Activated CD4-positive, alpha-beta T cell treated with anti-CD3 and anti-CD28 coated beads, Interleukin-2, amount 50 U/mL, for 48 hours (primary cell): ENCODE measurements around the gene RHBDD2.
"Not testable (repeated sequence)": the region's sequence is repeated elsewhere in the genome, so short reads cannot be mapped to it uniquely, and the experiment has no call there.

Experiments used
- DNase-seq, 2 experiments: peaks; one replicate each; pipeline ENCODE4 v3.0.0-alpha.2; 2020

Gene RHBDD2

DNA sequence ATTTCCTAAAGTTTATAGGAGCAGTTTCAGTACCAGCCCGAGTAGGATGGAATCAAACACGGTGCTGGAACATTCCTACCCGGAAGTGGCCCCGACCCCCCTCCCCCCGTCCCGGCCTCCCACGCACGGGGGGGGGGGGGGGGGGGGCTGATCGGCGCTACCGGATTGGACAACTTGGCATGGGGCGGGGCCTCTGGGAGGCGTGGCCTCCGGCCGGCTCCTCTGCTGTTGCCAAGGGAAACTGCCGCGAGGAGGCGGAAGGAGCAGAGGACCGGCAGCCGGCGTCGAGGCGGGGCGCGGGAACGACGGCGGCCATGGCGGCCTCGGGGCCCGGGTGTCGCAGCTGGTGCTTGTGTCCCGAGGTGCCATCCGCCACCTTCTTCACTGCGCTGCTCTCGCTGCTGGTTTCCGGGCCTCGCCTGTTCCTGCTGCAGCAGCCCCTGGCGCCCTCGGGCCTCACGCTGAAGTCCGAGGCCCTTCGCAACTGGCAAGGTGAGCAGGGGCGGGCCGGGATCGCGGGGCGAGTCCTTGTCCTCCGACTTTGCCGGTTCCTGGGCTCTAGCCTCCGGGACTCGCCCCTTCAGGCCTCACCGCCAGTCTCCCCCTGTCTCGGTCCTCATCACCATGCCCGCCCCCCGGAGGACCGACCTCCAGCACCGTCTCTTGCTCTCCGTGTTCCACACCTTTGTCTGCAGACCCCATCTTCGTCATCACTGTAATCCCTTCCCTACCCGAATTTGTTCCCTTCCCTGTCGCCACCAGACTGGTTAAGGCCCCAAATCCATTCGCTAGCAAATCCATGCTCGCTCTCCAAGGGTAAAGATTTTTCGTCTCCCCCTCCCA is at the start of gene RHBDD2:
Gene RHBDD2 (plus strand): TSS at position 266 of the 843 bp plus-strand sequence. CDS start 49 bp downstream, at position 315.
- DNase-seq: peak; percentile 98

DNA sequence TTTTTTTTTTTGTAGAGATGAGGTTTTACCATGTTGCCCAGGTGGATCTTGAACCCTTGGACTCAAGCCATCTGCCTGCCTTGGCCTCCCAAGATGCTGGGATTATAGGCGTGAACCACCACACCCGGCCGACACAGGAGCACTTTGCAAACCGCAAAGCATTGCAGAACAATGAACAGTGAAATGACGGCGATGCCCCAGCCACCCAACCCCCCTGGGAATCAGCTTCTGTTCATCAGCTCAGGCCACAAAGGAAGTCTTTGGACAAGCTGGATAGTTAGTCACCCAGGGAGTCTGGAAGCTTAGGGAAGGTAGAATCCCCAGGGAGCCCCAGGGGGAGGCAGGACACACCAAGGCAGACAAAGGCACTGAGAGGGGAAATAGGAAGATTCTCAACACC is 49.2 kb upstream of the RHBDD2 start:
- DNase-seq: not testable (repeated sequence)

DNA sequence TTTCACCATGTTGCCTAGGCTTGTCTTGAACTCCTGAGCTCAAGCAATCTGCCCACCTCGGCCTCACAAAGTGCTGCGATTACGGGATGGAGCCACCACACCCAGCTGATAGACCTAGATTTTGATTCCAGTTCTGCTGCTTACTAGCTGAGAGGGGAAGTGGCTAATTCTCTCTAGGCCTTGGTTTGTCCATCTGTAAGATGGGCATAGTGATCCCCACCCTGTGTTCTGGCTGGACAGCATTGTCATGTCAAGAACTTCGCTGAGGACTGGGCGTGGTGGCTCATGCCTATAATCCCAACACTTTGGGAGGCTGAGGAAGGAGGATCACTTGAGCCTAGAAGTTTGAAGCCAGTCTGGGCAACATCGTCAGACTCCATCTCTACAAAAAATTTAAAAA is 47.9 kb upstream of the RHBDD2 start:
- DNase-seq: no peak

DNA sequence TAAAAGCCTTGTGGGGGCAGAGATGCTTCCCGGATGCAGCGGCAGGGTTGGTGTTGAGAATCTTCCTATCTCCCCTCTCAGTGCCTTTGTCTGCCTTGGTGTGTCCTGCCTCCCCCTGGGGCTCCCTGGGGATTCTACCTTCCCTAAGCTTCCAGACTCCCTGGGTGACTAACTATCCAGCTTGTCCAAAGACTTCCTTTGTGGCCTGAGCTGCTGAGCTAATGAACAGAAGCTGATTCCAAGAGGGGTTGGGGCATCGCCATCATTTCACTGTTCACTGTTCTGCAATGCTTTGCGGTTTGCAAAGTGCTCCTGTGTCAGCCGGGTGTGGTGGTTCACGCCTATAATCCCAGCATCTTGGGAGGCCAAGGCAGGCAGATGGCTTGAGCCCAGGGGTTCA is 45.2 kb upstream of the RHBDD2 start:
- not testable (repeated sequence) for DNase-seq

DNA sequence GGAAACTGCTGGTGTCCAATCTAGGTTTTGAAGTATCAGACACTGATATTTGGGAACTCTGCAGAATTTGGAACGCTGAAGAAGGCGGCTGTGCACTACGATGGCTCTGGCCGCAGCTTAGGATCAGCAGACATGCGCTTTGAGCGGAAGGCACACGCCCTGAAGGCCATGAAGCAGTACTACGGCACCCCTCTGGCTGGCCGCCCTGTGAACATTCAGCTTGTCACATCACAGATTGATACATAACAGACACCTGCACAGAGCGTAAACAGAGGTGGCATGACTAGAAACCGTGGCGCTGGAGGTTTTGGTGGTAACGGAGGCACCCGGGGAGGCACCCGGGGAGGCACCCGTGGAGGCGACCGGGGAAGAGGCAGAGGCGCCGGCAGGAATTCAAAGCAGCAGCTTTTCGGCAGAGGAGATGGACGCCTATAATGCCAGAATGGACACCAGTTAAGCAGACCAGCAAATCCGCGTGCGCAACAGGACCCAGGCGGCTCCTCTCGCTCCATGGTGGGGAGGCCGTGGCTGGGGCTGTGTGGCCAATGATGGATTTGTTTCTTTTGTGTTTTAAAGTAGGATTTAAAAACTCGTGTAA is 43.0 kb upstream of the RHBDD2 start:
- no peak for DNase-seq

DNA sequence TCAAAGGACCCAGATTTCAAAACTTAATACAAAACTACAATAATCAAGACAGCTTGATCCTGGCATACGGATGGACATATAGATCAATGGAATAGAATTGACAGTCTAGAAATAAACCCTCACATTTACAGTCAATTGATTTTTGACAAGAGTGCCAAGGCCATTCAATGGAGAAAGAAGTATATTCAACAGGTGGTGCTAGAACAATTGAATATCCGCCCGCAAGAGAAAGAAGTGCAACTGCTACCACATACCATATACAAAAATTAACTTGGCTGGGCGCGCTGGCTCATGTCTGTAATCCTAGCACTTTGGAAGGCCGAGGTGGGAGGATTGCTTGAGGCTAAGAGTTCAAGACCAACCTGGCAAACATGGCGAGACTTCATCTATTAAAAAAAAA is 42.0 kb upstream of the RHBDD2 start:
- DNase-seq: no peak

DNA sequence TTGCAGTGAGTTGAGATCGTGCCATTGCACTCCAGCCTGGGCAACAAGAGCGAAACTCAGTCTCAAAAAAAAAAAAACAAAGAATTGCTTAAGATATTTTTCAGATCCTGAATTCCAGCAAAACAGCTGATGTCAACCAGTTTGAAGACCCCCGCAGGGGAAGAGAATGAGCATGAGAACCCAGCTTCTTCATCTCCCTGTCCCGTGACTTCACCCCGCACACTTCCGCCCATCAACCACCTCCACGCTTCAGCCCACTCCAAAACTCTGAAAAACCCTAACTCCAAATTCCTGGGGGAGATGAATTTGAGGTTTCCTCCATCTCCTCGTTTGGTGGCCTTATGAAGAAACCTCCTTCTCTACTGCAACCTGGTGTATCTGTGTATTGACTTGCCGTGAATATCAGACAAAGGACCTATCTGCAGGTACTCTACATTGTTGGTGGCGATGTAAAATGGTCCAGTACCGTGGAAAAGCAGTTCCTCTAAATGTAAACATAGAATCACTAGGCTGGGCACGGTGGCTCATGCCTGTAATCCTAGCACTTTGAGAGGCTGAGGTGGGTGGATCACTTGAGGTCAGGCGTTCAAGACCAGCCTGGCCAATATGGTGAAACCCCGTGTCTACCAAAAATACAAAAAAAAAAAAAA is 40.4 kb upstream of the RHBDD2 start:
- DNase-seq: not testable (repeated sequence)

DNA sequence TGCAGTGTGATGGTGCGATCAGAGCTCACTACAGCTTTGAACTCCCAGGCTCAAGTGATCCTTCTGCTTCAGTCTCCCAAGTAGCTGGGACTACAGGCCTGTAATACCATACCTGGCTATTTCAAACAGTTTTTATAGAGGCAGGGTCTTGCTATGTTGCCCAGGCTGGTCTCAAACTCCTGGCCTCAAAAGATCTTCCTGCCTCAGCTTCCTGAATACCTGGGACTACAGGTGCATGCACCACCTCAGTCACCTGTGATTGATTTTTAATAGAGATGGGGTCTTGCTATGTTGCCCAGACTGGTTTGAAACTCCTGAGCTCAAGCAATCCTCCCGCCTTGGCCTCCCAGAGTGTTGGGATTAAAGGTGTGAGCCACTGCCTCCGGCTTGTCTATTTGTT is 38.8 kb upstream of the RHBDD2 start:
- DNase-seq: no peak

DNA sequence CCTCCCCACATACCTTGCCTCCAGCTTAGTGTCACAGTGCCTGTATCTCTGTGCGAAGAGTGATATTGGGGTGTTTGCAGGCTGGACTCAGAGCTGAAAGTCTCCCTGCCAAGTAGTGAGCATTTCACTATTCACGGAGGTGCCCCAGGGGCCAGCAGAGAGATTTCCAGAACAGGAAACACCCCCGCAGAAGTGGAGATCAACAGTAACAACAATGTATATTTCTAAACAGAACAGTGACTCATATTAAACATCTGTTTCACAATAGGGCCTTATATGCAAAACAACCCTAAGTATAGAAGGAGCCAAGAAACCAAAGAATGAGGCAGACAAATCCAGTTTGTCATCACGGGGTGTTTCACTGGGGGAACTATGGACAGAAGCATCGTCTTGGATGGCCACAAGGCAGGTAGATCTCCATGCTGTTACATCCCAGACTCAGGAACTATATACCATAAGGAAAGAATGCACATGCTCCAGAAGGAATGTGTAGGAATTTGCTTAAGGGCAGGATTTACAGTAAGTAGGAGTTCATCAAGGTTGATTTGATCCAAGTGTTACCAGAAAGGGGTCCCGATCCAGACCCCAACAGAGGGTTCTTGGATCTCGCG is 35.9 kb upstream of the RHBDD2 start:
- DNase-seq: peak; percentile 48 to 61

DNA sequence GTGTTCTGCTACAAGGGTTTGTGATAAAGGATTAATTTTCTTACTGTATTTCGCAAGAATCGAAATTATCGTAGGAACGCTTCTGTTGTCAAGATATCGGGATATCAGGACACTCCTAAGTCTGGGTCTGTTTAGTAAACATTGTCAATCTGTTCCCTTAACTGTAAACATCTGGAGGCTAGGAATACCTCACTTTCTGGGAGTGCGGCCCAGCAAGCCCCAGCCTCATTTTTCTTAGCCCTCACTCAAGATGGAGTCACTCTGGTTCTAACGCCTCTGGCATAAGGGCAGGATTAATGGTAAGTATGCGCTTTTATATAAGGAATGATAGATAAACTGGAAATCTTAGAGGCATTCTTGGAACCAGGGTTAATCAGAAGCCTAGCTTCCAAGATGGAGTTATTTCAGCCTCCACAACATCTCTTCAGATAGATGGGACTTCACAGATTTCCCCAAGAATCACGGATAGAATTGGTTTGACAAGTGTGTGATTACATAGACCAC is 35.2 kb upstream of the RHBDD2 start:
- no peak for DNase-seq

DNA sequence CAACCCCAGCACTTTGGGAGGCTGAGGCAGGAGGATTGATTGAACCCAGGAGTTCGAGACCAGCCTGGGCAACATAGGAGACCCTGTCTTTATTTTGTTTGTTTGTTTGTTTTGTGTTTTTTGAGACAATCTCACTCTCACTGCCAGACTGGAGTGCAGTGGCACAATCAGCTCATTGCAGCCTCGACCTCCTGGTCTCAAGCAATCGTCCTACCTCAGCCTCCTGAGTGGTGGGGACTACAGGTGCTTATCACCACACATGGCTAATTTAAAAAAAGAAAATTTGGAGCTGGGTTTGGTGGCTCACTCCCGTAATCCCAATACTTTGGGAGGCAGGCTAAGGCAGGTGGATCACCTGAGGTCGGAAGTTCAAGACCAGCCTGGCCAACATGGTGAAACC is 34.7 kb upstream of the RHBDD2 start:
- no peak for DNase-seq

DNA sequence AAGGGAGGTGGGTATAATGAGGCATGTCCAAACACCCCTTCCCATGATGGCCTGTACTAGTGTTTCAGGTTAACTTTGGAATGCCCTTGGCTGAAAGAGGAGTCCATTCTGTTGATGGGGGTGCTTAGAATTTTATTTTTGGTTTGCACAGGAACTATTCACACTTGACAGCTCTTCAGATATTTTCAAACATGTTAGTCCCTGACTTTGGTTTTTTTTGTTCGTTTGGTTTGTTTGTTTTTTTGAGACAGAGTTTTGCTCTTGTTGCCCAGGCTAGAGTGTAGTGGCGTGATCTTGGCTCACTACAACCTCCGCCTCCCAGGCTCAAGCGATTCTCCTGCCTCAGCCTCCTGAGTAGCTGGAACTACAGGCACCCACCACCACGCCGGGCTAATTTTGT is 33.7 kb upstream of the RHBDD2 start:
- not testable (repeated sequence) for DNase-seq

DNA sequence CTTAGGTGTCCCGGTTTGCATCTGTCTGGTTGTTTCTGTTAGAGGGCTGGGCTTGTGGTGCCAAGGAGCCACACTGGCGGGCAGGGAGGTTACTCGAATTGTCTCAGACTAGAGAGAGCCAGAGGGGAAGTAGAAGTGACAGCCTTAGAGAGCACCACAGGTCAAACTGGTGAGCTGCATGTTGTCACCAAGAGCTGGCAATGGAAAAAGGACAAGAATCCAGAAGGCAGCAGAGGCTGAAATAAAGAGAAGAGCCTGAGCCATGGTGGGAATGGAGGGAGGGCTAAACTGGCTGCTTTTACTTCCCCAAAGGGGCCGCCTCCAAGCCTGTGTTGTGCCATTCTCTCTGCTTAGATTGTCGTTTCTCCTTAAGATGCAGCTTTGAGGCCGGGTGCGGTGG is 31.1 kb upstream of the RHBDD2 start:
- no peak for DNase-seq

DNA sequence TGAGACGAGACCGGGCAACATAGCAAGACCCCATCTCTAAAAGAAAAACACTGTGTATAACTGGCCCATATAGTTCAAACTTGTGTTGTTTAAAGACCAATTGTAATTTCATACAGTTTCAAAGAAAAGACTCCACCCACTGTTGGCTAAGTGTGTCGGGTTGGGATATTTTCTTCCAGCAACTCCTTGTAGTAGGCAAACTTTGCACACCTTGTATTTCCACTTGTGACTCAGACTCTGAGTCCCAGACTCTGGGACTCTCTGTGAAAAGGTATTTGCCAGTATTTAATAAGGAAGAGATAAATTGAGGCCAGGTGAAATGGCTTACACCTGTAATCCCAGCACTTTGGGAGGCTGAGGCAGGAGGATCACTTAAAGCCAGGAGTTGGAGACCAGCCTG is 29.3 kb upstream of the RHBDD2 start:
- DNase-seq: no peak

DNA sequence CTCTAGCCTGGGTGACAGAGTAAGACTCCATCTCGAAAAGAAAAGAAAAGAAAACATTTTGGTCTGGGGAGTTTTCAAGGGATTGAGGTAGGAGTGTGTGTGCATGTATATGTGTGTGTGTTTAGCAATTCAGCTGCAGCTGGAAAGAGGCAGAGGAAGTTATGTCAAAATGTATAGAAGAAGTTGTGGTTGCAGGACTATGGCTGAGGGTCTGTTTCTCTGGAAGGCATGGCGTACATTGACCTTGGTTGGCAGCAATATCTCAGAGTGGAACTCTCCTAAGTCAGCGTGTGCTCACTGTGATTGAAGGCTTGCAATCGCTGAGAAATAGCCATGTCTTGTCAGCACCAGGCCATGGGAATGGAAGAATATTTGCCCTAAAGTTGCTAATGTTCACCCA is 28.6 kb upstream of the RHBDD2 start:
- DNase-seq: no peak

DNA sequence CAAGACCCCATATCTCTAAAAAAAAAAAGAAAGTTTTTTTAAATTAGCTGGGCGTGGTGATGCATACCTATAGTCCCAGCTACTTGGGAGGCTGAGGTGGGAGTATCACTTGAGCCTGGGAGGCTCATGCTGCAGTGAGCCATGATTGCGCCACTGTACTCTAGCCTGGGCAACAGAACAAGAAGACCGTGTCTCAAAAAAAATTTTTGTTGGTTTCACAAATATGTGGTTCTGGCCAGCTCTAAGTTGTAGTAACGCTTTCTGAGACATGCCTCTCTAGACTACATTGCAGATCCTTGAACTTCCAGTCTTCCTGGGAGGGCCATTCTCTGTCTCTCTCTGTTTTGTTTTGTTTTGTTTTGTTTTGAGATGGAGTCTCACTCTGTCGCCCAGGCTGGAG is 24.6 kb upstream of the RHBDD2 start:
- DNase-seq: no peak

DNA sequence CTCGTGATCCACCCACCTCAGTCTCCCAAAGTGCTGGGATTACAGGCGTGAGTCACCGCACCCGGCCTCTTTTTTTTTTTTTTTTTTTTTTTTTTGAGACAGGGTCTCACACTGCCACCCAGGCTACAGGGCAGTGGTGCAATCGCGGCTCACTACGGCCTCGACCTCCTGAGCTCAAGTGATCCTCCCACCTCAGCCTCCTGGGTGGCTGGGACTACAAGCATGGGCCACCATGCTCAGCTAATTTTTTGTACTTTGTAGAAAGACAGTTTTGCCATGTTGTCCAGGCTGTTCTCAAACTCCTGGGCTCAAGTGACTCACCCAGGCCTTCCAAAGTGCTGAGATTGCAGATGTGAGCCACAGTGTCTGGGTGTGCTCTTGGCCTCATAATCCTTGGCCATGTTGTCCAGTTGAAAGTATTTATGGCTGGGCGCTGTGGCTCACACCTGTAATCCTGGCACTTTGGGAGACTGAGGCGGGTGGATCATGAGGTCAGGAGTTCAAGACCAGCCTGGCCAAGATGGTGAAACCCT is 24.0 kb upstream of the RHBDD2 start:
- not testable (repeated sequence) for DNase-seq

DNA sequence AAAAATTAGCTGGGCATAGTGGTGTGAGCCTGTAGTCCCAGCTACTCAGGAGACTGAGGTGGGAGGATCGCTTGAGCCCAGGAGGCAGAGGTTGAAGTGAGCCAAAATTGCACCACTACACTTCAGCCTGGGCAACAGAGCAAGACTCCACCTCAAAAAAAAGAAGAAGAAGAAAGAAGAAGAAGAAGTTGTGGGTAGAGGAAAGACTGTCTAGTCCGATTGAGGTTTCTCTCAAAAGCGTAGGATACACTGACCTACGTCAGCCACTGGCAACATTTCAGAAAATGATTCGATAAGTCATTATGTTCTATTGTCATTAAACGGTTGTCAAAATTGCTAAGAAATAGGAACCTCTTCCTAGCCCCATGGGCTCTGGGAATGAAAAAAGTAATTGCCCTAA is 22.3 kb upstream of the RHBDD2 start:
- DNase-seq: no peak

DNA sequence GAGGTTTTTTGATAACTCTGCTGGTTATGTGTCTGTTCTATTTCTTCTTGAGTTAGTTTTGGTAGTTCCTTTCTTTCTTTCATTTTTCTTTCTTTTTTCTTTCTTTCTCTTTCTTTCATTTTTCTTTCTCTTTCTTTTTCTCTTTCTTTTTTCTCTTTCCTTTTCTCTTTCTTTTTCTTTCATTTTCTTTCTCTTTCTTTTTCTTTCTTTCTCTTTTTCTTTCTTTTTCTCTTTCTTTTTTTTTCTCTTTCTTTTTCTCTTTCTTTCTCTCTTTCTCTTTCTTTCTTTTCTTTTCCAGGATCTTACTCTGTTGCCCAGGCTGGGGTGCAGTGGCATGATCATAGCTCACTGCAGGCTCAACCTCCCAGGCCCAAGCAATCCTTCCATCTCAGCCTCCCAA is 20.4 kb upstream of the RHBDD2 start:
- no peak for DNase-seq

DNA sequence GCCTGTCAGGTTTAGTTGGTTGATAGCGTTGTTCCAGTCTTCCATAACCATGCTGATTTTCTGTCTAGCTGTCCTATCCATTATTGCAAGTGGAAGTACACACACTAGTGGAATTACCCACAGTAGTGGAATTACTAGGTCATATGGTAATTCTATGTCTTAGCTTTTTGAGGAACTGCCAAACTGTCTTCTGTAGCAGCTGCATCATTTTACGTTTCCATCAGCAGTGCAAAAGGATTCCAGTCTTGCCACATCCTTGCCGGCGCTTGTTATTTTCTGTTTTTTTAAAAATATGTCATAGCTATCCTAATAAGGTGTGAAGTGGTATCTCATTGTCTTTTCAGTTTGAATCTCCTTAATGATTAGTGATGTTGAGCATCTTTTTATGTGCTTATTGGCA is 17.2 kb upstream of the RHBDD2 start:
- DNase-seq: no peak

DNA sequence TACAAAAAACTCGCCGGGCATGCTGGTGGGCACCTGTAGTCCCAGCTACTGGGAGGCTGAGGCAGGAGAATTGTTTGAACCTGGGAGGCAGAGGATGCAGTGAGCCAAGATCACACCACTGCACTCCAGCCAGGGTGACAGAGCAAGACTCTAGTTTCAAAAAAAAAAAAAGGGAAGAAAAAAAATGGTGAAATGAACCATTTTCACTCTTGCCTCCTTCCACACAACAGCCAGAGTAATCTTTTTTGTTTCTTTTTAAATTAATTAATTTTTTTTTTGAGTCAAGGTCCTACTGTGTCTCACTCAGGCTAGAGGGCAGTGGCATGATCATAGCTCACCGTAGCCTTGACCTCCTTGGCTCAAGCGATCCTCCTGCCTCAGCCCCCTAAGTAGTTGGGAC is 14.6 kb upstream of the RHBDD2 start:
- DNase-seq: not testable (repeated sequence)

DNA sequence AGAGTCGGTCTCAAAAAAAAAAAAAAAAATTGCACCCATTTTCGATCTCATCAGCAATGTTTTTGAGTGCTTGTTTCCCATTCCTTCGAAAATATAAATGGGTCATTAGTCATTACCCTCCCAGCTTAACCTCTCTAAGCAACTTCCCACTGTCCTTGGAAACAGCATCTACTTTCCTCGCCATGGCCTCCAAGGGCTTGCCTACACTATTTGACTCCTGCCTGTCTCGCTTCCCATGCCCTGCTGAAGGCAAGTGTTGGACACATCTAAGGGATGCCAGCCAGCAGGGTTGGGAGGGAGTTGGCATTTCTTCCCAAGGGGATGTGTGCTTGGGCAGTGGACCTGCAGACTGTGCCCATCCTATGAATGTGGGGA is 12.7 kb upstream of the RHBDD2 start:
- DNase-seq: no peak
